HG02678 (cell line): ENCODE results near the gene SLC15A2.
"Not testable (repeated sequence)": the region's sequence is repeated elsewhere in the genome, so short reads cannot be mapped to it uniquely, and the experiment has no call there.

ENCODE experiments used
- ATAC-seq: cut with Tn5 transposase; IDR thresholded peaks from one replicate; pipeline ENCODE4 v1.9.1; 2021; ENCODE audit warnings: mild to moderate bottlenecking, moderate library complexity; ENCODE audit not compliant: unreplicated experiment

Gene SLC15A2

DNA sequence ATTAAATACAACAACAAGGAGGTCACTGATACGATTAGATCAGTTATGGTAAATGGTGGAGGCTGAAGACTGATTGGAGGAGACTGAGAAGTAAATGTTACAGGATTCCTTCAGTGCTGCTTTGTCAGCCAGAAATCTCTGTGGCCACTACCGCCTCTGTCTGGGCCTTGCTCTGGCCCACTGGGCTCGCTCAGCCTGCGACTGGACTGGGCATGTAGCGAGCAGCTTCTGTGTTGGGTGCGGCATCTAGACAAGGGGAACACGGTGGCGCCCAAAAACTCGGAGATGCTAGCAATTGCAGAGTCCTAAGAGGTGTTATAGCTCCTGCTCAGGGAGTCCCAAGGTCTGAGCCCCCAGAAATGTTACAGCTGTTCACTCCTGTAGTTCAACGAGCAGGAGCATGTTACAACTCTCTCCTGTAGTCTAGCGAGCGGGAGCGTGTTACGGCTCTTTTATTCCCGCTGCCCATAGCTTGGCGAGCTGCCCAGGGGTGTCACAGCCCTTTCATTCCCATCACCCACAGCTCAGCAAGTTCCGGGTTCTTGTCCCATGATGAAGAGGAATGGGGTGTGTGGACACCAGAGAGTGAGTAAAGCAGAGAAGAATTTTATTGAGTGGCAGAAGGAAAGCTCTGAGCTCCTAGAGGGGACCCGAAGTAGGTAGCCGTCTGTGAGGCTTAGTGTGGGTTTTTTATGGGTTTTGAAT is 24.7 kb downstream of the SLC15A2 start:
- no peak for ATAC-seq

DNA sequence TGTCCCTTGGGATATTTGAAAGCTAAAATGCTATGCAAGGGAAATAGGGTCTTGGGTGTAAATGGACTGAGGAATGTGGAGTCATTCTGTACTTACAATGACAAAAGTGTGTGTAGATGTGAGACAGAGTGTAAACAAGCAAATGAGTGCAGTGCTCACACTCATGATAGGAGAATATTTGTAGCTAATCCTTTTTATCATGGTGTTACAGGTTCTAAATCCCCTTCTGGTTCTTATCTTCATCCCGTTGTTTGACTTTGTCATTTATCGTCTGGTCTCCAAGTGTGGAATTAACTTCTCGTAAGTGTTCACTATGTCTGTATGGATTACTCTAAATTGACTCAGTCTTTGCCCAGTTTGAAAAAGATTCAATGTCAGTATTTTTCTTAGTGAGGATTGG is 30.5 kb downstream of the SLC15A2 start:
- ATAC-seq: no peak

DNA sequence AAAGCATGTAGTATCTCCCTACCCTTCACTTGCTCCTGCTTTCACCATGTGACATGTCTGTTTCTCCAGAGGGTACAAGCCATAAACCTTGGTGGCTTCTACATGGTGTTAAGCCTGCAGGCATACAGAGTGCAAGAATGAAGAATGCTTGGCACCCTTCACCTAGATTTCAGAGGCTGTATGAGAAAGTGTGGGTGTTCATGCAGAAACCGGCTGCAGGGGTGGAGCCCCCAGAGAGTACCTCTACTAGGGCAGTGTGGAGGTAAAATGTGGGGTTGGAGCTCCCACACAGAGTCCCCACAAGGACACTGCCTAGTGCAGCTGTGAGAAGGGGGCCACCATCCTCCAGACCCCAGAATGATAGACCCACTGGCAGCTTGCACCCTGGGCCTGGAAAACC is 32.2 kb downstream of the SLC15A2 start:
- ATAC-seq: no peak

DNA sequence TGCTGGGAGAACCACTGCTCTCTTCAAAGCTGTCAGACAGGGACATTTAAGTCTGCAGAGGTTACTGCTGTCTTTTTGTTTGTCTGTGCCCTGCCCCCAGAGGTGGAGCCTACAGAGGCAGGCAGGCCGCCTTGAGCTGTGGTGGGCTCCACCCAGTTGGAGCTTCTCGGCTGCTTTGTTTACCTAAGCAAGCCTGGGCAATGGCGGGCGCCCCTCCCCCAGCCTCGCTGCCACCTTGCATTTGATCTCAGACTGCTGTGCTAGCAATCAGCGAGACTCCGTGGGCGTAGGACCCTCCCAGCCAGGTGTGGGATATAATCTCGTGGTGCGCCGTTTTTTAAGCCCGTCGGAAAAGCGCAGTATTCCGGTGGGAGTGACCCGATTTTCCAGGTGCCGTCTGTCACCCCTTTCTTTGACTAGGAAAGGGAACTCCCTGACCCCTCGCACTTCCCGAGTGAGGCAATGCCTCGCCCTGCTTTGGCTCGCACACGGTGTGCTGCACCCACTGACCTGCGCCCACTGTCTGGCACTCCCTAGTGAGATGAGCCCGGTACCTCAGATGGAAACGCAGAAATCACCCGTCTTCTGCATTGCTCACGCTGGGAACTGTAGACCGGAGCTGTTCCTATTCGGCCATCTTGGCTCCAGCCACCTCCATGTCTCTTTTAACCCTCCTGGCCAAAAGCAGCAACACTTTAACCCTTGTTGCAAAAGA is 44.1 kb downstream of the SLC15A2 start:
- not testable (repeated sequence) for ATAC-seq

DNA sequence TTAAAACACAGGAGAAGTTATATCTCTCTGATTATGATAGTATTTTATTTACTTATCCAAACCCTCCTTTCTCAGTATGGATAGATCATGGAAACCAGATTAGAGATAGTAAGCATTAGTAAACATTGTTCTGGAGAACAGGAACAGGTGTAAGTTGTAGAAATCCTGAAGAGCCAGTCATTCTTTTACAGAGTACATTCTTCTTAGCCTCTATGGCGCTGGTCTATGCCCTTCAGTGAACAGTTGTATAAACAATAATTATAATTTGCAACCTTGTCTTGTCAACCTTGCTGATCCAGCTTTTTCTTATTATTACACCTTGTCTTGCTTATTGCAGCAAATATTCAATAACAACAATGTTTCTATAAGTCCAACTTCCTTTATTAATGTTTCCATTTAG is 47.4 kb downstream of the SLC15A2 start:
- ATAC-seq: no peak

DNA sequence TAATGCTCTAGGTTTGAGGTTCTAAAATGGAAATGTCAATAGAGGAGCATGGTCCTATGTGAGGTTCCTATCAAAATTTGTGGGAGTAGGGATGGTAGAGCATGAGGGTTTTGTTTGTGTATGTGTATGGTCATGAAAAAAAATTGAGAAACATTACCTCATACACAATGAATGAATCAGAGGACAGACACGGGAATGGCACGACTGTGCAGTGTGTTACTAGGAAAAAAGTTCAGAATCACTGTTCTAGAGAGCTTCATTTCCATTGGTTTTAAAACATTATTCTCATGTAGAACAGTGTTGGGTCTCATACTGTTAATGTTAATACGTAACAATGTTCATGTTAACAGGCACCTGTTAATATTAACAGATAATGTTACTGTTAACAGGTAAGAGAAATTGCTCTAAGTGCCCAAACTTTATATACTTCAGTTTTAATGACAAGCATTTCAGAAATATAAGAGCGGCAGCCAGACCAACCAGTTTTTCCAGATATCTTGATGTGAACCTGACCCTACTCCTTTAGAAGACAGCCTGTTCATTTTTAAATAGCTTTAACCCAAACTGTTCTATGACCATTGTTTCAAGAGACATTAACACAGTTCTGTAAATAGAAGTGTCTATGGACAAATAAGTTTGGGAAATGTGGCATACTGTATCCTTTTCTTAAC is 48.0 kb downstream of the SLC15A2 start:
- ATAC-seq: no peak

DNA sequence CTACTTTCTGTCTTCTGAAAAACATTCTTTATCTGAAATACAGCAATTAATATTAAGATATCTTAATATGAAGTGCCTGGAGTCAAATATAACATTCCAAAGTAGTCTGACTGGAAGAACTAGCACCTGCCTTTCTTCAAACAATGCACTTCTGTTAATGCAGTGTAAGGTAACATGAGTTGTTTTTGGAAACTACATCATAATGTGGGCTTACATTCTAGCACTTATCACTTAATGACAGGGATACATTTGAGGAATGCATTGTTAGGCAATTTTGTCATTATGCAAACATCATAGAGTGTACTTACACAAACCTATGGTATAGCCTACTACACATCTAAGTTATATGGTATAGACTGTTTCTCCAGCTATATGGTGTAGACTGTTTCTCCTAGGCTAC is 49.2 kb downstream of the SLC15A2 start:
- ATAC-seq: no peak

DNA sequence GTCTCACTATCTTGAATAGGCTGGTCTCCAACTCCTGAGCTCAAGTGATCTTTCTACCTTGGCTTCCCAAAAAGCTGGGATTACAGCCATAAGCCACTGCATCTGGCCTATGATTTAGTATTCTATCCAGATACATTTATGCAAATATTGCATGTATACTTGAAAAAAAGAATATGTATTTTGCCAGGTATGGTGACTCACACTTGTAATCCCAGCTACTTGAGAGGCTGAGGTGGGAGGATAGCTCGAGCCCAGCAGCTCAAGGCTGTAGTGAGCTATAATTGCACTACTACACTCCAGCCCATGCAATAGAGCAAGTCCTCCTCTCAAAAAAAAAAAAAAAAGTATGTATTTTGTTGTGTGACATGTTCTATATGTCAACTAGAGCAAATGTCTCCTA is 54.4 kb downstream of the SLC15A2 start:
- no peak for ATAC-seq

DNA sequence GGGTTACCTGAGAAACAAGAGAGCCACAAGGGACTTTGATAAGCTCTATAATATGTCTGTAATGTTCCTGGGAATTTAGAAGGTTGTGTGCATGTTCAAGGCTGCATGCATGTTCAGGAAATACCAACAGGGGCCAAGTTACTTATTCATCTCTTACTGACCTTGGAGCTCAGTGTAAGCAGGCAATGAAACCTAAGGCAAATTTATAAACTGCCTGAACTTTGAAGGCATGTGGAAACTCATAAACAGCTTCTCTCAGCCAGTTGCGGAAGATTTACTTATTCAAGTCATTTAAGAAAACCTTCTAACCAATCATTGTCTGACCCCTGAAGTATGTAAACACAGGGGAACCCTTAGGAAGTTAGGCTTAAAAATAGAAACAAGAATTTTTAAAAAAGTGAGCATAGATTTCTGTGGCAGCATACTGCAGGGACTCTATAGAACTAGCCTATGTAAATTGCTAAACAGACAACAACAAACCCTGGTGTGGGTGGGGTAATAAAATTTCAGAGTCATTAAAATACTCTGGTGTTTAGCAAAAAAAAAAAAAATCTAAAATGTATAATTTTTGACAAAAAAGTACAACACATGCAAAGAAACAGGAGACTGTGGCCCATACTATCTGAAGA is 57.2 kb downstream of the SLC15A2 start:
- no peak for ATAC-seq

DNA sequence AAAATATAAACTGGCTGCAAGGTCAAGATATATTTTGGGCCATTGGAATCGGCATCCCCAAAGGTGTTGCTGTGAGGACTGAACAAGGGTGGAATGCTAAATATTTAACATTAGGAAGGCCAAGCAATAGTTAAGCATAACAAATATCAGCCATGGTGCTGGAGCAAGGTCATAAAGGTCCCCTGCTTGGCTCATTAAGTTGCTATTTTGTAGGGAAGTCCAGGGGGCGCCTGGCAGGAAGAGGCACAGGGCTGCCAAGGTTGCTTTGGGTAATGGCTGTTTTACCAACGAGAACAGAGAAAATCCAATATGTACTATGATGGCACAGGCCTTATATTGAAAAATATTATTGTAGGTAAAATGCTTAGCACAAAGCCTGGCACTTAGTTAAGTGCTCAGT is 62.2 kb downstream of the SLC15A2 start:
- ATAC-seq: no peak

DNA sequence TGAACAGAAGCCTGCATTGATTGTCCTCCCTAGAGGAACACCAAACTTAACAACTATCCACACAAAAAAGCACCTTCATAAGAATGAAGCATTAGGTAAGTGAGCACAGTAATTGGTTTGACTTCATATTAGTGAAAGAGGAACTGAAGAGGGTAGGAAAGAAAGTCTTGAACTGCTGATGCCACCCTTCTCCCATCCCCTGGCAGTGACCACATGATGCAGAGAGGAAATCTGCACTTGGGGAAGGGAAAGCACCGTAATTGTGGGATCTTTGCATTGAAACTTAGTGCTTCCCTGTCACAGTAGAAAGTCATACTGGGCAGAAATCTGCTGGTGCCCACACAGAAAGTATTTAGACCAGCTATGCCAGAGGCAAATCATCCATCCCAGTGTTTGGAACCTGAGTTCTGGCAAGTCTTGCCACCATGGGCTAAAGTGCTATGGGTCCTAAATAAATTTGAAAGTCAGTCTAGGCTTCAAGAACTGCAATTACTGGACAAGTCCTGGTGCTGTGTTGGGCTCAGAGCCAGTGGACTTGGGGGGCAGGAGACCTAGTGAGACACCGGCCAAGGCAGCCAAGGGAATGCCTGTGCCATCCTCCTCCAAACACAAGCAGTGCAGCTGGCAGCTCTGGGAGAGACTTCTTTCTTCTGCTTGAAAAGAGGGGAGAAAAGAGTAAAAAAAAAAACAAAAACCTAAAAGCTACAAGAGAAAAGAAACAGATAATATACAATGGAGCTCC is 63.6 kb downstream of the SLC15A2 start:
- peak; percentile 55 for ATAC-seq

DNA sequence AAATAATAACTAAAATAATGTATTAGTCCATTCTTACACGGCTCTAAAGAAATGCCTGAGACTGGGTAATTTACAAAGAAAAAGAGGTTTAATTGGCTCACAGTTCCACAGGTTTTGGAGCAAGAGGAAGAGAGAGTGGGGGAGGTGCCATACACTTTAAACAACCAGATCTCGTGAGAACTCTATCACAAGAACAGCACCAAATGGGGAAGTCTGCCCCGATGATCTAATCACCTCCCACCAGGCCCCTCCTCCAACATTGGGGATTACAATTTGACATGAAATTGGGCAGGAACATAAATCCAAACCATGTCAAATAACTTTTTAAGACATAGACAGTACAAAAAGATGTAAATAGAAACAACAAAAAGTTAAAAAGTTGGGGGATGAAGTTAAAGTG is 64.6 kb downstream of the SLC15A2 start:
- ATAC-seq: no peak

DNA sequence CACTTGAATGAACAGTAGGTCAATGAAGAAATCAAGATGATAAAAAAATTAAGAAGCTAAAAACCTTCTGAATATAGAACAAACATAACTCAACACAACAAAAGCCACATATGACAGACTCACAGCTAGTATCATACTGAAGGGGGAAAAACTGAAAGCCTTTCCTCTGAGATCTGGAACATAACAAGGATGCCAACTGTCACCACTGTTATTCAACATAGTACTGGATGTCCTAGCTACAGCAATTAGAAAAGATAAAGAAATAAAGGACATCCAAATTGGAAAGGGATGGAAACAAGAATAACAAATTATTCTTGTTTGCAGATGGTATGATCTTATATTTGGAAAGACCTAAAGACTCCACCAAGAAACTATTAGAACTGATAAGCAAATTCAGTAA is 67.1 kb downstream of the SLC15A2 start:
- ATAC-seq: no peak

DNA sequence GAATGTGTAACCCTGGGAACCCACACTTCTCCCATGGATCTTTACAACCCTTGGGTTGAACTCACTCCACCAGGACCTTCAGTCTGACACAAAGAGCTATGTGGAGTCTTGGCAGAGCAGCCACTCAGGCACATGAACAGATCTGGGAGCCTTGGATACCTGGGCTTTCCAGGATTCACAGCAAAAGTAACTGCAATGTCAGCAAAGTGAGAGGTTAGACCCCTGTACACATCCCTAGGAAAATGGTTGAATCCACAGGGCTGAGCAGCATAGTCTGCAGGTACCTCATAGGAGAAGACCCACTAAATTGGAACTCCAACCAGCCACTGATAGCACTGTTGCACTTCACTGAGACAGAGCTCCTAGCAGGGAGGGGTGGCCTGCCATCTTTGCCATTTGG is 68.2 kb downstream of the SLC15A2 start:
- ATAC-seq: no peak

DNA sequence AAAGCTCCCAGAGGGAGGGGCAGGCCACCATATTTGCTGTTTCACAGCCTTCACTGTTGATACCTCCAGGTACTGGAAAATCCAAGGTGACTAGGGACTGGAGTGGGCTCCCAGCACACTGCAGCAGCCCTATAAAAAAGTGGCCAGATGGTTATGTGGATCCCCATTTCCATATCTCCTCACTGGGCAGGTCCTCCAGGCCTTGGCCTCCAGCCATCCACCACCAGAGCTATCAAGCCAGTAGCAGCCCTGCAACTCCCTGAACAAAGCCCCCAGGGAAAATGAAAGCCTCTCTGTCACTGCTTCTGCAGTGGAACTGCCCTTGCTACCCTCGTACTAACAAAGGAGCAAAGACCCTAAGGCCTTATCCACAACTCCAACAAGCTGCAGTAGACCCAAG is 69.4 kb downstream of the SLC15A2 start:
- no peak for ATAC-seq

DNA sequence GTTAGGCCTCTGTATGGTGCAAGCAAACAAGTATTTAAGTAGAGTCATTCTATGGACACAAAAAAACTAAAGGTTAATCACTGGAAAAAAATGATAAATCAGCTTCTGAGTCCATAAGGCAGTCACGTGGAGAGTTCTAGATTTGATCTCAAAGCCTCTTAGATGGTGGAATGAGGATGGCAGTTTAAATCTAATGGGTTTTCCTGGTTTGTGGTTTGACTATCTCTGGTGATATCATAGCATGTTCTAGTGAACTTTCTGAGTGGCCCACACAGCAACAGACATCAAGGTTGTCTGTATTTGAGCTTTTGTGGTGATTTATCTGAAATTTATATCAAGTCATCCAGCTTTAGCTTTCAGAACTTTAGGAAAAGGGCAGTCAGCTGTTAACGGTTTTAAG is 75.4 kb downstream of the SLC15A2 start:
- no peak for ATAC-seq

DNA sequence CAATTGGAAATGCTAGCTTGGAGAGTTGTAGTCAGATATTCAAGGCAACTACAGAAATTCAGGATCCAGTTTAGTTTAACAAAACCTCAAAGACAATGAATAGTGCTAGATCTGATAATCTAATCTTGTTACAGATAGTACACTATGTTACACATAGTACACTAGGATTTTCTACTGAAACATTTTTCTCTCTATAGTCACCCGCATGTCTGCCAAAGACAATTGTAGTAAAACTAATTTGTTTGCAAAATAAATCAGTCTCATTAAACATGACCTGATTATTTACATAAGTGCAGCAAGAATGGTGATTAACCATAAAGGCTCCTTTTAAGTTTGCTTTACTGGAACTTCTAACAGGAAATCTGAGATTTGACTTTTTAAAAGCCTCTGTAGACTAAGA is 75.8 kb downstream of the SLC15A2 start:
- ATAC-seq: no peak

DNA sequence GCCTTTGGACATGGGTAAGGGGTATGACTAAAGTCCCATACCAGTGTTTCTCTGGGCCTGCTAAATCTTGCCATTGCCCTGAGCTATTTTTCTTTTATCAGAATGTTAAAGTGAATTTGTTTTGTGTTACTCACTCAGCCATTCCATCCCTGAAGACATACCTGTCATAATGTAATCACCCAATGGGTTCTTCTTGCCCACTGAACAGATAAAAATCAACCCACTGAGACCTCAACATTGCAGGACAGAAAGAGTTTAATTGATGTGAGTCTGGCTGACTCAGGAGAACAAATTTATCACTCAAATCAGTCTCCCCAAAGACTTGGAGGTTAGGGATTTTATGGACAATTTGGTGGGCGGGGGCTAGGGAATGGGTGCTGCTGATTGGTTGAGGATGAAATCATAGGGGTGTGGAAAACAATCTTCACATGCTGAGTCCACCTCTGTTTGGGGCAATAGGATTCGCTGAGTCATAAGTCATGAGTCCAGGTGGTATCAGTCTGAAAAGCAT is 80.5 kb downstream of the SLC15A2 start:
- no peak for ATAC-seq

DNA sequence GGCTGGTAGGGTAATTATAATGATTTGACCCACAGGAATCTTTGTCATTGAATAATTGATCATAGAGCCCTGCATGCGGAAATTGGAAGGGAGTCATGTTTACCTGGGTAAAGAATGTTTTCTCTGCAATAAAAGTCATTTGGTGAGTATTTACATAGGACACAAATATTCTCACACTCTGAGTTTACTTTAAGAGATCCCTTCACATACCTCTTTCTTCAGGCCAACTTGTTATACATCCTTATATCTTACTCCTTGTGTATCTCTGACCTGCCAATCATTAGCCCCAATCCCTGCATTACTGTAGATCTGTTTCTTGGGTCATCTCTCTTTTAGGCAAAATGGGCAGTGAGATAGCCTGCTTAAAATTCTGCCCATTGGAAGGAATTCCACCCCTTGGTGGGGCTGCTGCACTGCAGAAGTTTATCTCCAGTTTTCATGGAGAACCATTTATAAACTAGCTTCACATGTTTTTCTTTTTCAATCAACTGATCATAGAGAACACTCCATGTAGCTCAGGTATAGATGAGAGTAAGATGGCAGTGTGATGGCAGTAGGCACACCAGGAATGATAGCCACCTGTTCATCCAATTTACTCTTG is 81.6 kb downstream of the SLC15A2 start:
- ATAC-seq: no peak

DNA sequence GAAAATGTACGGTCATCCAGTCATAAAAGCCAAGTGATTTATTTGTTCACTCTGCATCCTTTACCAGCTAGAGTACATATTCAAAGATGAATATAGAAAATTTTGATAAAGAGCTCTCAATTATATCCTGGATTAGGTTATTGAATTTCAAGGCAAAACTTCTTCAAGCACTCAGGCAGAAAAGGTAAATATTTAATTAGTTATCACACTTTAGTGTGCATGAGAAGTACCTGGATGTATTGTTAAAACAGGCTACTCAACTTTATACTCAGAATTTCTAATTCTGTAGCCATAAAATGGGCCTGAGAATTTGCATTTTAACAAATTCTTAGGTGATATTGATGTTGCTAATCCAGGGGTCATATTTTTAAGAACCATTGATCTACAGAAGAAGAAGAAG is 82.5 kb downstream of the SLC15A2 start:
- no peak for ATAC-seq
